Right lobe of liver (tissue), 6 donors: ENCODE results near the gene KLLN. TPM values are rescaled to one million over a fixed set of nuclear protein-coding genes. Genes with fewer than 3 reads are reported as not detected.
A peak's percentile ranks its signal among the peaks of the same experiment; 100 is the strongest.
"Not testable (repeated sequence)": the region's sequence is repeated elsewhere in the genome, so short reads cannot be mapped to it uniquely, and the experiment has no call there.

Source experiments
- ATAC-seq, 4 donors: fragments of 200-7000 bp; cut with Tn5 transposase; one replicate each; pipeline ENCODE4 v1.9.1; 2020; ENCODE audit warnings: mild to moderate bottlenecking in 4 of 4, moderate library complexity in 4 of 4
- DNase-seq, 3 donors: peaks; one replicate each; pipeline ENCODE4 v3.0.0-alpha.2; 2020
- H3K27ac ChIP-seq, 3 donors: fragments of 200-600 bp; one replicate each; pipeline ENCODE4 v1.8.0; 2022
- H3K27me3 ChIP-seq, 2 donors: fragments of 200-600 bp; one replicate each; pipeline ENCODE4 v1.8.0; 2022
- H3K36me3 ChIP-seq, 4 donors: fragments of 200-600 bp; sonication (generic) in 1 of 4; one replicate each; pipeline versions ENCODE4 v1.5.1 to v1.8.0; 2017 to 2022; ENCODE audit warnings: control low read depth in 1 of 4
- H3K4me1 ChIP-seq, 4 donors: fragments of 200-600 bp; sonication (generic) in 1 of 4; one replicate each; pipeline versions ENCODE4 v1.5.1 to v1.8.0; 2017 to 2022; ENCODE audit warnings: control low read depth in 1 of 4
- H3K4me3 ChIP-seq, 3 donors: fragments of 200-600 bp; one replicate each; pipeline ENCODE4 v1.8.0; 2022
- H3K9me3 ChIP-seq, 4 donors: fragments of 200-600 bp; sonication (generic) in 1 of 4; one replicate each; pipeline versions ENCODE4 v1.5.1 to v1.8.0; 2017 to 2022; ENCODE audit warnings: control low read depth in 1 of 4
- POLR2A ChIP-seq: fragments of 450-650 bp; IDR thresholded peaks from one replicate; pipeline ENCODE4 v1.6.1; 2017; ENCODE audit warnings: antibody characterized with exemption, mild to moderate bottlenecking
- WGBS: methylation state at CpG from one replicate; pipeline ENCODE4 v1.1.6; 2018; ENCODE audit warnings: low coverage, low lambda C conversion rate; ENCODE audit not compliant: insufficient coverage; ENCODE audit errors: missing lambda C conversion rate; 5-methylcytosine and 5-hydroxymethylcytosine counted together
- intact Hi-C, 2 donors: fragments of 100-400 bp; cut with DNase I; formaldehyde crosslinking; loops; one replicate each; pipeline versions ENCODE4 v1.11.2 to v1.14.1; 2022
- long read RNA-seq: library from polyadenylated mRNA; unstranded; transcript quantifications from one replicate; pipeline ENCODE4 v2.0.0, GENCODE V29; 2019
- total RNA-seq, 6 experiments: library from RNA; depleted of rRNA in 2 of 6; stranded (reverse); fragments of >200 nt in 2 of 6; fragmentation: NEBNext Ultra II Directional in 3 of 6; extraction: Animal tissue kit (Norgen Biotek cat#: 25700) in 3 of 6; gene quantifications; one replicate each; pipeline versions ENCODE4 v1.1.0 to v1.2.4, GENCODE V29; 2016 to 2023
- TF ChIP-seq, protein P1 (sequence below), 4 donors: fragments of 200-600 bp in 3 of 4; fragments of 450-650 bp in 1 of 4; IDR thresholded peaks; one replicate each; pipeline versions ENCODE4 v1.5.1 to v1.8.0; 2016 to 2022; ENCODE audit warnings: antibody characterized with exemption in 4 of 4, mild to moderate bottlenecking in 2 of 4
- donor health status: DM: no; HTN: yes; CAD: no.
- donor health status: DM: no; HTN: no; CAD: no.
- donor health status: DM: no; HTN: no; CAD: no.
- donor health status: DM: no; HTN: yes; CAD: no.
- donor health status: DM: no; HTN: yes; CAD: no.

The KLLN gene, protein sequence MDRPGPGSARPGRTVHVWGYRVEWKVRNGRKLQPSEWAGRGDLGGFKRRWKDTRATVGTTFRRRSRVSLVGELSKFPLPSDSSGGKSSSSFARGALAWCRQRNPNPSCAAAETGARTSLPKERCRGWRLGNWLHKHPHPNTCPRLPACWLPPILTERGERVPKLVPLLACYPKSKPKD
- under 1 TPM in 5 of 6 experiments, not detected in 1; 0.24 to 0.53 (median 0.34) TPM for total RNA-seq
- long read RNA-seq, result 0 reads

DNA sequence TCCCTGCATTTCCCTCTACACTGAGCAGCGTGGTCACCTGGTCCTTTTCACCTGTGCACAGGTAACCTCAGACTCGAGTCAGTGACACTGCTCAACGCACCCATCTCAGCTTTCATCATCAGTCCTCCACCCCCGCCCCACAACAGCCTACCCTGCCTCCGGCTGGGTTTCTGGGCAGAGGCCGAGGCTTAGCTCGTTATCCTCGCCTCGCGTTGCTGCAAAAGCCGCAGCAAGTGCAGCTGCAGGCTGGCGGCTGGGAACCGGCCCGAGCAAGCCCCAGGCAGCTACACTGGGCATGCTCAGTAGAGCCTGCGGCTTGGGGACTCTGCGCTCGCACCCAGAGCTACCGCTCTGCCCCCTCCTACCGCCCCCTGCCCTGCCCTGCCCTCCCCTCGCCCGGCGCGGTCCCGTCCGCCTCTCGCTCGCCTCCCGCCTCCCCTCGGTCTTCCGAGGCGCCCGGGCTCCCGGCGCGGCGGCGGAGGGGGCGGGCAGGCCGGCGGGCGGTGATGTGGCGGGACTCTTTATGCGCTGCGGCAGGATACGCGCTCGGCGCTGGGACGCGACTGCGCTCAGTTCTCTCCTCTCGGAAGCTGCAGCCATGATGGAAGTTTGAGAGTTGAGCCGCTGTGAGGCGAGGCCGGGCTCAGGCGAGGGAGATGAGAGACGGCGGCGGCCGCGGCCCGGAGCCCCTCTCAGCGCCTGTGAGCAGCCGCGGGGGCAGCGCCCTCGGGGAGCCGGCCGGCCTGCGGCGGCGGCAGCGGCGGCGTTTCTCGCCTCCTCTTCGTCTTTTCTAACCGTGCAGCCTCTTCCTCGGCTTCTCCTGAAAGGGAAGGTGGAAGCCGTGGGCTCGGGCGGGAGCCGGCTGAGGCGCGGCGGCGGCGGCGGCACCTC lies at the start of gene KLLN, which contains the start of gene PTEN:
KLLN (minus strand) TSS at position 481 of the 891 bp plus-strand sequence. CDS start 1,046 bp downstream, outside the sequence.
PTEN (plus strand) TSS at position 573 of the 891 bp plus-strand sequence. CDS start 845 bp downstream, outside the sequence.
- DNase-seq (peak; percentile 91 to 93 (median 92)), ATAC-seq (peak; percentile 53 to 70 (median 64))
- Histone ChIP-seq H3K27me3 (no peaks in the 10 kb centered on the region), H3K27ac (peak within 1 kb of the TSS; percentile 93 to 98 (median 97)), H3K36me3 (no peaks in the 10 kb centered on the region), H3K4me3 (peak within 1 kb of the TSS; percentile 69 to 86 (median 70)), H3K4me1 (peaks cover 0 to 11% (median 5%) of the 10 kb centered on the region in 4 donors), H3K9me3 (no peaks in the 10 kb centered on the region)
- 0% methylated on average over 7 of the region's 89 CpGs for WGBS
- intact Hi-C loops, result loop anchor here in 1 of 2 donors (10.0 kb wide), 1 partner anchor 252 kb away; no protein-coding TSS in a partner anchor
- TF ChIP-seq, protein P1, sequence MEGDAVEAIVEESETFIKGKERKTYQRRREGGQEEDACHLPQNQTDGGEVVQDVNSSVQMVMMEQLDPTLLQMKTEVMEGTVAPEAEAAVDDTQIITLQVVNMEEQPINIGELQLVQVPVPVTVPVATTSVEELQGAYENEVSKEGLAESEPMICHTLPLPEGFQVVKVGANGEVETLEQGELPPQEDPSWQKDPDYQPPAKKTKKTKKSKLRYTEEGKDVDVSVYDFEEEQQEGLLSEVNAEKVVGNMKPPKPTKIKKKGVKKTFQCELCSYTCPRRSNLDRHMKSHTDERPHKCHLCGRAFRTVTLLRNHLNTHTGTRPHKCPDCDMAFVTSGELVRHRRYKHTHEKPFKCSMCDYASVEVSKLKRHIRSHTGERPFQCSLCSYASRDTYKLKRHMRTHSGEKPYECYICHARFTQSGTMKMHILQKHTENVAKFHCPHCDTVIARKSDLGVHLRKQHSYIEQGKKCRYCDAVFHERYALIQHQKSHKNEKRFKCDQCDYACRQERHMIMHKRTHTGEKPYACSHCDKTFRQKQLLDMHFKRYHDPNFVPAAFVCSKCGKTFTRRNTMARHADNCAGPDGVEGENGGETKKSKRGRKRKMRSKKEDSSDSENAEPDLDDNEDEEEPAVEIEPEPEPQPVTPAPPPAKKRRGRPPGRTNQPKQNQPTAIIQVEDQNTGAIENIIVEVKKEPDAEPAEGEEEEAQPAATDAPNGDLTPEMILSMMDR (IDR thresholded peaks at IDR 0.05), result no peak
- TF ChIP-seq POLR2A, result peak; percentile 95

DNA sequence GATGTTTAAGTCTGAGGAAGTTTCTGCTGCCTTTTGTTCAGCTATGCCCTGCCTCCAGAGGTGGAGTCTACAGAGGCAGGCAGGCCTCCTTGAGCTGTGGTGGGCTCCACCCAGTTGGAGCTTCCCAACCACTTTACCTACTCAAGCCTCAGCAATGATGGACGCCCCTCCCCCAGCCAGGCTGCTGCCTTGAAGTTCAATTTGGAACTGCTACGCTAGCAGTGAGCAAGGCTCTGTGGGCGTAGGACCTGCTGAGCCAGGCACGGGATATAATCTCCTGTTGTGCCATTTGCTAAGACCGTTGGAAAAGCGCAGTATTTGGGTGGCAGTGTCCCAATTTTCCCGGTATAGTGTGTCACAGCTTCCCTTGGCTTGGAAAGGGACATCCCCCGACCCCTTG lies 40.1 kb upstream of the KLLN start:
- DNase-seq, H3K27ac ChIP-seq, H3K9me3 ChIP-seq, H3K4me1 ChIP-seq, H3K36me3 ChIP-seq, H3K4me3 ChIP-seq, ATAC-seq, intact Hi-C loops, H3K27me3 ChIP-seq: not testable (repeated sequence)
- 20% methylated on average over 1 of the region's 8 CpGs for WGBS

DNA sequence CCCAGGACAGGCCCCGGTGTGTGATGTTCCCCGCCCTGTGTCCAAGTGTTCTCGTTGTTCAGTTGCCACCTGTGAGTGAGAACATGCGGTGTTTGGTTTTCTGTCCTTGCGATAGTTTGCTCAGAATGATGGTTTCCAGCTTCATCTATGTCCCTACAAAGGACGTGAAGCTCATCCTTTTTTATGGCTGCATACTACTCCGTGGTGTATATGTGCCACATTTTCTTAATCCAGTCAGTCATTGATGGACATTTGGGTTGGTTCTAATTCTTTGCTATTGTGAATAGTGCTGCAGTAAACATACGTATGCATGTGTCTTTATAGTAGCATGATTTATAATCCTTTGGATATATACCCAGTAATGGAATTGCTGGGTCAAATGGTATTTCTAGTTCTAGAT lies 34.6 kb upstream of the KLLN start:
- DNase-seq, H3K4me1 ChIP-seq, H3K27ac ChIP-seq, ATAC-seq, H3K27me3 ChIP-seq, intact Hi-C loops, H3K36me3 ChIP-seq, H3K9me3 ChIP-seq, H3K4me3 ChIP-seq: not testable (repeated sequence)
- WGBS, result 97% methylated on average over 8 of the region's 8 CpGs

DNA sequence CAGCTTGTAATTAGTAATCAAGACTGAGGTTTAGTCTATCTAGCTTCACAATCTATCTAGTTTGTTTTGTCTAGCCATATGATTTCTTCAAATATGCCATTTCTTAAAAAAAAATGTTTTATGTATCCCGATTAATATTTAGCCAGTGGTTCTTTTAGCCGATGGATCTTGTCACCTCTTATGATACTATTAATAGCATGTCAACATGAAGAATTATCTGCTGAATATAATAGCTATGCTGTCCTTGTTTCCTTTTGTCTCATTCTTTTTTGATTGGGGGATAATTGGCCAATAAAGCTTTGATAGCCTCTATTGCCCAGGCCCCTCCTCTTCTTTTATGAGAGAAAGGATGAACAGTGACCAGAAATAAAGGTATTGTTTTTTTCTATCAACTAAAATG lies 32.9 kb upstream of the KLLN start:
- intact Hi-C loops, result no loop called here
- Histone ChIP-seq H3K27ac (no peak overlapping the region), H3K27me3 (no peaks in the 10 kb centered on the region), H3K4me3 (no peak overlapping the region), H3K9me3 (no peaks in the 10 kb centered on the region), H3K36me3 (peaks cover 0 to 4% (median 0%) of the 10 kb centered on the region in 4 donors), H3K4me1 (peaks cover 0 to 5% (median 0%) of the 10 kb centered on the region in 4 donors)
- 60% methylated on average over 2 of the region's 2 CpGs for WGBS
- DNase-seq (no peak), ATAC-seq (no peak)
- TF ChIP-seq, protein P1 (IDR thresholded peaks at IDR 0.05), result no peak
- TF ChIP-seq POLR2A, result no peak

DNA sequence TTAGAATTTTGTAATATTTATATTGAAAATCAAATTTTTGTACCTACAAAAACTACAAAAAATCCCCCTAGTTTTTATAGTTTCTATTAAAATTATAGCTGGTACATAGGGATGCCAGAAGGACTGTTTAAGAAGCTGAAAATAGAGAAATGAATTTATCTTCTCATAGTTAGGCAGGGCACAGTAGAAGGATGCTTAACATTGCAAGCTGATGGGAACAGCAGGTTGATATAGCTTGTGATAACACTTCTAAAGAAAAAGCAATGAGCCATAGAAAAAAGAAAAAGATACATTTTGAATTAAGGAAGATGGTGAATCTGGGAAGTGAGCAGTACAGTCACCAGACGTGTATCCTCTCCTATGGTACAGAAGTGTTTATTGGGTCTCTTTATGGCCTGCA lies 32.1 kb upstream of the KLLN start:
- WGBS, result 67% methylated on average over 1 of the region's 1 CpG
- Histone ChIP-seq H3K27ac (no peak overlapping the region), H3K9me3 (no peaks in the 10 kb centered on the region), H3K4me1 (peaks cover 0 to 5% (median 0%) of the 10 kb centered on the region in 4 donors), H3K27me3 (no peaks in the 10 kb centered on the region), H3K36me3 (peaks cover 0 to 4% (median 0%) of the 10 kb centered on the region in 4 donors), H3K4me3 (no peak overlapping the region)
- TF ChIP-seq, protein P1 (IDR thresholded peaks at IDR 0.05), result no peak
- no peak for TF ChIP-seq POLR2A
- DNase-seq, result no peak
- ATAC-seq, result no peak
- intact Hi-C loops, result no loop called here
